HEK293T (cell line): ENCODE measurements around the gene GMNN.

Experiments used
- CTCF ChIA-PET: fragments of 350-600 bp; formaldehyde crosslinking; extraction: SDS; loops from one replicate; lab custom pipeline; 2021; ENCODE audit warnings: antibody characterized with exemption, inconsistent platforms; lab: Yijun Ruan, JAX
- POLR2A ChIA-PET: fragments of 350-600 bp; formaldehyde crosslinking; extraction: SDS; loops from one replicate; lab custom pipeline; 2020; ENCODE audit warnings: antibody characterized with exemption, inconsistent platforms; lab: Yijun Ruan, JAX
- DNase-seq: peaks from one replicate; pipeline ENCODE4 v3.0.0; 2012; ENCODE audit warnings: mixed read lengths; ENCODE audit errors: extremely low spot score
- ARNT ChIP-seq: fragments of 450-650 bp; IDR thresholded peaks from 2 replicates; pipeline ENCODE4 v1.6.1; 2017; ENCODE audit warnings: mild to moderate bottlenecking
- BHLHE40 ChIP-seq: fragments of 450-650 bp; IDR thresholded peaks from 2 replicates; pipeline ENCODE4 v1.6.1; 2016; ENCODE audit warnings: mild to moderate bottlenecking, moderate library complexity, borderline replicate concordance
- CTBP1 ChIP-seq: fragments of 450-650 bp; IDR thresholded peaks from 2 replicates; pipeline ENCODE4 v1.6.1; 2016; ENCODE audit warnings: borderline replicate concordance
- ELF4 ChIP-seq: fragments of 450-650 bp; IDR thresholded peaks from 2 replicates; pipeline ENCODE4 v1.6.1; 2017; ENCODE audit warnings: antibody characterized with exemption
- FOXA1 ChIP-seq: fragments of 450-650 bp; IDR thresholded peaks from 2 replicates; pipeline ENCODE4 v1.6.1; 2016; ENCODE audit warnings: mild to moderate bottlenecking
- FOXK2 ChIP-seq: fragments of 450-650 bp; IDR thresholded peaks from 2 replicates; pipeline ENCODE4 v1.6.1; 2016; ENCODE audit warnings: mild to moderate bottlenecking
- FOXM1 ChIP-seq: fragments of 450-650 bp; IDR thresholded peaks from 2 replicates; pipeline ENCODE4 v1.6.1; 2017; ENCODE audit warnings: mild to moderate bottlenecking, borderline replicate concordance
- HDGF ChIP-seq: fragments of 450-650 bp; IDR thresholded peaks from 2 replicates; pipeline ENCODE4 v1.6.1; 2017; ENCODE audit warnings: antibody characterized with exemption, borderline replicate concordance
- L3MBTL2 ChIP-seq: fragments of 450-650 bp; conservative IDR thresholded peaks from 2 replicates; pipeline ENCODE4 v1.6.1; 2016; ENCODE audit warnings: mild to moderate bottlenecking
- LEF1 ChIP-seq: fragments of 450-650 bp; IDR thresholded peaks from 2 replicates; pipeline ENCODE4 v1.6.1; 2017; ENCODE audit warnings: mild to moderate bottlenecking, borderline replicate concordance
- NFRKB ChIP-seq: fragments of 450-650 bp; IDR thresholded peaks from 2 replicates; pipeline ENCODE4 v1.6.1; 2016; ENCODE audit warnings: mild to moderate bottlenecking, moderate library complexity
- SP1 ChIP-seq: fragments of 450-650 bp; IDR thresholded peaks from 2 replicates; pipeline ENCODE4 v1.6.1; 2017
- SUZ12 ChIP-seq: fragments of 450-650 bp; IDR thresholded peaks from 2 replicates; pipeline ENCODE4 v1.6.1; 2016; ENCODE audit warnings: mild to moderate bottlenecking
- TARDBP ChIP-seq: fragments of 450-650 bp; IDR thresholded peaks from 2 replicates; pipeline ENCODE4 v1.6.1; 2016
- ZNF384 ChIP-seq: fragments of 450-650 bp; IDR thresholded peaks from 2 replicates; pipeline ENCODE4 v1.6.1; 2016
- TF ChIP-seq, protein P1 (sequence below): fragments of 450-650 bp; IDR thresholded peaks from 2 replicates; pipeline ENCODE4 v1.6.1; 2016

The GMNN gene

DNA sequence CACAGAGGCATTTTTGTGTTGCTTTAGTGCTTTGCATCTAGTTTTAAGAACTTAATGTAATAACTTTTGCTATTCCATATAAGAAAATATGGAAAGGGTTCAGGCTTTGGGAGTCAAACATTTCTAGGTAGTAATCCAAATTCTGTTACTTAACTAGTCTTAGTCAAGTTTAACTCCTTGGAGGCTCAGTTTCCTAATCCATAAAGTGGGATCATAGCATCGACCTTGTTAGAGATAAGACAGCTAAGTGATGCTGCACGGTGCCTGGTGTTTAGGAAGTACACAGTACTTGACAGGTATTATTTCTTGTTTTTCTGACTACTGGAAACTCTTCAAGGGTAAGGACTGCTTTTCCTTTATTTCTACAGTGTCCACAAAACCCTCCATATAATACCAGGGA lies 48.4 kb downstream of the GMNN start:
- ChIA-PET CTCF (no interaction called here), POLR2A (interaction anchor here (0.9 kb wide), 1 partner anchor 328 kb away, joined by 3 read pairs; the partner anchor contains the start of gene ALDH5A1)
- no peak for DNase-seq
- TF ChIP-seq ZNF384 (no peak), HDGF (no peak), BHLHE40 (no peak), SP1 (no peak), ELF4 (no peak), ARNT (no peak), FOXA1 (no peak), TARDBP (no peak), SUZ12 (no peak), FOXK2 (no peak), CTBP1 (no peak), LEF1 (no peak), FOXM1 (no peak), L3MBTL2 (no peak), NFRKB (no peak)
- TF ChIP-seq, protein P1, sequence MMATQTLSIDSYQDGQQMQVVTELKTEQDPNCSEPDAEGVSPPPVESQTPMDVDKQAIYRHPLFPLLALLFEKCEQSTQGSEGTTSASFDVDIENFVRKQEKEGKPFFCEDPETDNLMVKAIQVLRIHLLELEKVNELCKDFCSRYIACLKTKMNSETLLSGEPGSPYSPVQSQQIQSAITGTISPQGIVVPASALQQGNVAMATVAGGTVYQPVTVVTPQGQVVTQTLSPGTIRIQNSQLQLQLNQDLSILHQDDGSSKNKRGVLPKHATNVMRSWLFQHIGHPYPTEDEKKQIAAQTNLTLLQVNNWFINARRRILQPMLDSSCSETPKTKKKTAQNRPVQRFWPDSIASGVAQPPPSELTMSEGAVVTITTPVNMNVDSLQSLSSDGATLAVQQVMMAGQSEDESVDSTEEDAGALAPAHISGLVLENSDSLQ, result no peak

GRCh38 chr6:24824142-24824938 lies 49.6 kb downstream of the GMNN start:
- ChIA-PET POLR2A (no interaction called here), CTCF (interaction anchor here (0.6 kb wide), 1 partner anchor 633 kb away, joined by 3 read pairs; no protein-coding TSS in a partner anchor)
- no peak for TF ChIP-seq FOXA1
- TF ChIP-seq NFRKB, result no peak
- no peak for TF ChIP-seq BHLHE40
- no peak for DNase-seq

GRCh38 chr6:24825130-24825630 lies 50.4 kb downstream of the GMNN start:
- POLR2A ChIA-PET, result no interaction called here
- TF ChIP-seq NFRKB (no peak), HDGF (no peak), BHLHE40 (no peak), ARNT (no peak), FOXM1 (no peak), FOXK2 (no peak), CTBP1 (no peak), ELF4 (no peak), L3MBTL2 (no peak), SUZ12 (no peak), FOXA1 (no peak), SP1 (no peak)
- TF ChIP-seq, protein P1, result no peak
- CTCF ChIA-PET, result no interaction called here
- no peak for DNase-seq

- ChIA-PET CTCF (no interaction called here), POLR2A (no interaction called here)
- DNase-seq, result no peak
- TF ChIP-seq FOXK2 (no peak), SUZ12 (no peak), ARNT (no peak)
These were observed 52.4 kb downstream of the GMNN start for GRCh38 chr6:24827162-24827561.

- DNase-seq, result no peak
- ChIA-PET CTCF (no interaction called here), POLR2A (no interaction called here)
- TF ChIP-seq FOXM1 (no peak), CTBP1 (no peak)
These were observed 53.2 kb downstream of the GMNN start for GRCh38 chr6:24827970-24828369.

DNA sequence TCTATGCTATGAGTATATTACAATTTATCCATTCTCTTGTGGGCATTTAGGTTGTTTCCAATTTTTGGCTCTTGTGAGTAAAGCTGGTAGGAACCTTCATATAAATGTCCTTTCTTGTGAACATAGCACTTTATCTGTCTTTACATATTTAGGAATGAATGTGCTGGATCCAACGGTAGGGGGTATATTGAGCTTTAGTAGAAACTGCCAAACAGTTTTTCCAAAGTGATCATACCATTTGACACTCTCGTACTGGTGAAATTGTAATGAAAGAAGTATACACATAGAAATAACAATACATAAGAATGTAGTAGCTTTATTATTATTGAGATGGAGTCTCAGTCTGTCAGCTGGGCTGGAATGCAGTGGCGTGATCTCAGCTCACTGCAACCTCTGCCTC lies 54.9 kb downstream of the GMNN start:
- POLR2A ChIA-PET, result no interaction called here
- CTCF ChIA-PET, result interaction anchor here (0.6 kb wide), 1 partner anchor 246 kb away, joined by 3 read pairs; no protein-coding TSS in a partner anchor
- no peak for DNase-seq
- TF ChIP-seq SUZ12 (no peak), SP1 (no peak), ELF4 (no peak), L3MBTL2 (no peak), ARNT (no peak), LEF1 (no peak), ZNF384 (no peak), HDGF (no peak), NFRKB (no peak), FOXA1 (no peak), TARDBP (no peak), FOXM1 (no peak), FOXK2 (no peak), CTBP1 (no peak)
- TF ChIP-seq, protein P1, result no peak
